Measurements from ENCODE around the gene PDIK1L.

PDIK1L gene

DNA sequence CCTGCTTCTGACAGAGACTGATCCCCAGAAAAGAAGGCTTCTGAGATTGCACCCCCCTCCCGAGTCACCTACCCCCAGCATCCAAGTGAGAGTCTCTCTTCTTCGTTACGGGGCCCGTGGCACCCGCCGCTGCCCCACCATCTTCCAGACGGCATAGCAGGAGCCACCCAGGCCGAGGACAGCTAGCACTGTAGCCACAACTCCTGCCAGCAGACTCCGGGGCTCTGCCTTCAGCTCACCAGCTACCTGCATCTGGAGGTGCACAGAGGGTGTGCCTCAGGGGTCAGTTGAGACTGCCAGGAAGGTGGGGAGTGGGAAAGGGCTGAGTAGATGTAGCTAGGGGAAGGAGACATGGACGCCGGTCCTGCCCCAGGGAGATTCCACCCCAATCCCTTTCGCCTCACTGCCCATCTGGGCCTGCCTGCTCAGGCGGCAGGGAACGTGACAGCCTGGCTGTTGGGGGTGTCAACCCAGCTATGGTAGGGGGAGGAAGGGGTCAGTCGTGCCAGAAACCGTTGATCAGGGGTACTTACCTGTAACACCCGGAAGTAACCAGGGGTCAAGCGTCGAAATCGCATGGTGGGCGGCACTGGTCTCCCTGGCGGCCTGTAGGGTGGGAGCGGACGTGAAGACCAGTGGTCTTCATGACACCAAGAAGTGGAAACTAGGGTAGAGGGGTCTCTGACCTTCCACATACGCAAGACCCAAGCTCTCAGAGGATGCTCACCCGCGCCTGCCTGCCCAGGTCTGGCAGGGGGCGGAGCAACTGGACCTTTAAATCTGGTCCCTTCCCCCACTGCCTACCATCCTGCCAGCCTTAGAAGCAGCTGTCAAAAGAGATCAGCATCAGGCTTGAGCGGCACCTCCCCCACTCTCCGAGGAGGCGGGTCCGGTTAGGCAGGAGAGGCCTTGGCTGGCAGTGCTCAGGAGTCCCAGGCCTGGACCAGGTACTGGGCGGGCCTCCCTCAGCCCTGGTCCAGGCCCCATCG, 59.8 kb downstream of the PDIK1L start, which contains the start of gene ZNF593OS:
Gene ZNF593OS, minus strand, starts transcription at position 749 of the 989 bp plus-strand sequence. Its CDS starts 171 bp downstream, at position 578.
- no peak for DNase-seq (ENCODE audit: low spot score)

All from AG08395 (cell line).